HG02610 (cell line): ENCODE measurements around the gene RIPOR2.
"Not testable (repeated sequence)": the region's sequence is repeated elsewhere in the genome, so short reads cannot be mapped to it uniquely, and the experiment has no call there.

Experiments
- ATAC-seq: cut with Tn5 transposase; IDR thresholded peaks from one replicate; pipeline ENCODE4 v1.9.1; 2021; ENCODE audit warnings: mild to moderate bottlenecking, moderate library complexity; ENCODE audit not compliant: unreplicated experiment

Gene RIPOR2

GRCh38 chr6:24766680-24767462 is 168.9 kb downstream of the RIPOR2 start:
- ATAC-seq = peak; percentile 59

- ATAC-seq = not testable (repeated sequence)
Measured at GRCh38 chr6:24765968-24766367, 169.8 kb downstream of the RIPOR2 start.

- ATAC-seq = not testable (repeated sequence)
Measured at GRCh38 chr6:24764833-24765828, 170.6 kb downstream of the RIPOR2 start.

GRCh38 chr6:24763578-24763977 is 172.2 kb downstream of the RIPOR2 start:
- ATAC-seq = no peak

GRCh38 chr6:24761851-24762250 is 173.9 kb downstream of the RIPOR2 start:
- ATAC-seq = no peak

- no peak for ATAC-seq
Measured at GRCh38 chr6:24761193-24761835, 174.4 kb downstream of the RIPOR2 start.

- ATAC-seq = no peak
Measured at GRCh38 chr6:24760210-24760609, 175.6 kb downstream of the RIPOR2 start.

GRCh38 chr6:24759718-24760117 is 176.0 kb downstream of the RIPOR2 start:
- ATAC-seq = no peak

- no peak for ATAC-seq
Measured at GRCh38 chr6:24757611-24758010, 178.1 kb downstream of the RIPOR2 start.

- ATAC-seq = no peak
Measured at GRCh38 chr6:24755279-24755678, 180.5 kb downstream of the RIPOR2 start.

GRCh38 chr6:24754378-24754777 is 181.4 kb downstream of the RIPOR2 start:
- ATAC-seq = not testable (repeated sequence)
